ENCODE results near the gene PPP1R37.
A peak's percentile ranks its signal among the peaks of the same experiment; 100 is the strongest.

PPP1R37 gene, protein sequence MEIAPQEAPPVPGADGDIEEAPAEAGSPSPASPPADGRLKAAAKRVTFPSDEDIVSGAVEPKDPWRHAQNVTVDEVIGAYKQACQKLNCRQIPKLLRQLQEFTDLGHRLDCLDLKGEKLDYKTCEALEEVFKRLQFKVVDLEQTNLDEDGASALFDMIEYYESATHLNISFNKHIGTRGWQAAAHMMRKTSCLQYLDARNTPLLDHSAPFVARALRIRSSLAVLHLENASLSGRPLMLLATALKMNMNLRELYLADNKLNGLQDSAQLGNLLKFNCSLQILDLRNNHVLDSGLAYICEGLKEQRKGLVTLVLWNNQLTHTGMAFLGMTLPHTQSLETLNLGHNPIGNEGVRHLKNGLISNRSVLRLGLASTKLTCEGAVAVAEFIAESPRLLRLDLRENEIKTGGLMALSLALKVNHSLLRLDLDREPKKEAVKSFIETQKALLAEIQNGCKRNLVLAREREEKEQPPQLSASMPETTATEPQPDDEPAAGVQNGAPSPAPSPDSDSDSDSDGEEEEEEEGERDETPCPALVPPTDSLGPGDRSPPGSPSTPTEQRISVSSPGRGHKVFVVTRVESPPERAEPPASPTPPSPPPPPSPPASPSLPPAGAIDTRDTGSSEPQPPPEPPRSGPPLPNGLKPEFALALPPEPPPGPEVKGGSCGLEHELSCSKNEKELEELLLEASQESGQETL

DNA sequence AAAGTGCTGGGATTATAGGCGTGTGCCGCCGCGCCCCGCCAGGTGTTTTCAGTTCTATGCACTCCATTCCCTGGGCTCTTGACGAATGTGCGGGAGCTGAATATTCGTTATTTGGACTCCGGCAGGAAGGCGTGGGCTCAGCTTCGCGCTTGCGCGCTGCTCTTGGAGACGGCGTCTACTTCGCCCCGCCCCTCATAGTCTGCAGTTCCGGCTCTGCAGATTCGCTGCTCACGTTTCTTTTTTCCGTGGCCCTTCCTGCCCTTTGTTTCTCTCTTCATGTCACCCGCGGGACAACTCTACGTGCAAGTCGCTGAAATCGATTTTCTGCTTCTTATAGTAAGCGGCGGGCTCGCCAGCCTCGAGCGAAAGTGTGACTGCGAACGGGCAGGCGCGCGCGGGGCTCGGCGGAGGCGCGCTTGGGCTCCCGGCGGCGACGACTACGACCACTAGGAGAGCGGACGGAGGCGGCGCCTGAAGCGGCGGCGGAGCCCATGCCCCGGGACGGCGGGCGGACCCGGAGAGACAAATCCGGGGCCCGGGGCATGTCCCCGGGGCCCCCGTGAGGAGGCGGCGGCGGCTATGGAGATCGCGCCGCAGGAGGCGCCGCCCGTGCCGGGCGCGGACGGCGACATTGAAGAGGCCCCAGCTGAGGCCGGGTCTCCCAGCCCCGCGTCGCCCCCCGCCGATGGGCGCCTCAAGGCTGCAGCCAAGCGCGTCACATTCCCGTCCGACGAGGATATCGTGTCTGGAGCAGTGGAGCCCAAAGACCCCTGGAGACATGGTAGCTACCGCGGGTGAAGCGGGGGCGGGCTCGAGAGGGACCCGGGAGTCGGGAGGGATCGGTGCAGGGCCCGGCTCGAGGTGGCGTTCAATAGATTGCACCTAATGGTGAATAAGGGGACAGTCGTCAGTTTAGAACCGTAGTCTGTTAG lies at the start of gene PPP1R37:
TSS of gene PPP1R37 (plus strand) at position 433 of the 932 bp plus-strand sequence. CDS start at position 580, 147 bp downstream.
- DNase-seq, result peak; percentile 39 to 95 (median 86)

DNA sequence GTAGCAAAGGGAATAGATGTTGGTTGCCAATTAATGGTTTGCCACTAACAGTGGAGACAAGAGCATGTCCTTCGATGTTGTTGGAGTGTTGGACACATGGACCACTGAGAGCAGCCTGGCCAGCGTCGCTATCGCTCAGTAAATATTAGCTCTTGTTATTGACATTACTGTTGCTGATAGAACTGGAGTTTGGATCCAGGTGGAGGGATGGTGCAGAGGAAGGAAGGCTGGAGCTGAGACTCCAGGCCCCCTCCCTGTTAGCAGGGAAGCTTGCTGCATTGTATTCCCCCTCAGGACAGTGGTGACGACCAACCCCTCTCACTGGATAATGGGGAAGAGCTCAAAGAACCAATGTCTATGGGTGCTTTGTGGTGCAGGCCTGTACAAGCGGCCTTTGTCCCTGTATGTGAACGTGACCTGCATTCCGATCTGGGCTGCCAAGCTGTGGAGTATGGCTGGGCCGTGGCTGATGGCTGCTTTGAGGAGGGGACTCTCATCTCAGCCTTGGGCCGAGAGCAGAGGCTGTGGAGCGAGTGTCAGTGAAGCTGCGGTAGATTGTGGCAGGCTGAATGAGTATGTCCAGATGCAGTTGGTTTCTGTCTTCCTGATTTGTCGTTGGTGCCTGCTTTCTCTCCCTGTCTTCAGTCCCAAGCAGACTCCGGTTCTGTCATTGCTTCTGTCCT lies 47.2 kb upstream of the PPP1R37 start:
- peak in 55 of 56 donors; percentile 3 to 96 (median 81) for DNase-seq

DNA sequence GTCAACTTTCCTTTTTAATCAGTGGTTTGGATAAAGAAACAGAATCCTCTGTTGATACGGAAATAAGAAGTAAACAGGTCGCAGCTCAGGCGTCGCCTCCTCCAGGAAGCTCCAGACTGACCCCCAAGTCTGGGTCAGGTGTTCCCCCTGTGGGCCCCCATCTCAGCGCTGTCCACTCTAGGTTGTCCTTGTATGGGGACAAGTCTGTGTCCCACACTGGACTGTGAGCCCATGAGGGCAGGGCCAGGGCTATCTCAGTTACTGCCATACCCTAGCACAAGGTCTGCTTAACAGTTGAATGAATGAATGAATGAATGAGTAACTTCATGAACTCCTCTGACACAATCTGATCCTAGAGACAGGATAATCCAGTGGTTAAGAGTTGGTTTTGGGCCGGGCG lies 46.6 kb upstream of the PPP1R37 start:
- DNase-seq, result peak in 6 of 56 donors; percentile 8 to 48 (median 30)

DNA sequence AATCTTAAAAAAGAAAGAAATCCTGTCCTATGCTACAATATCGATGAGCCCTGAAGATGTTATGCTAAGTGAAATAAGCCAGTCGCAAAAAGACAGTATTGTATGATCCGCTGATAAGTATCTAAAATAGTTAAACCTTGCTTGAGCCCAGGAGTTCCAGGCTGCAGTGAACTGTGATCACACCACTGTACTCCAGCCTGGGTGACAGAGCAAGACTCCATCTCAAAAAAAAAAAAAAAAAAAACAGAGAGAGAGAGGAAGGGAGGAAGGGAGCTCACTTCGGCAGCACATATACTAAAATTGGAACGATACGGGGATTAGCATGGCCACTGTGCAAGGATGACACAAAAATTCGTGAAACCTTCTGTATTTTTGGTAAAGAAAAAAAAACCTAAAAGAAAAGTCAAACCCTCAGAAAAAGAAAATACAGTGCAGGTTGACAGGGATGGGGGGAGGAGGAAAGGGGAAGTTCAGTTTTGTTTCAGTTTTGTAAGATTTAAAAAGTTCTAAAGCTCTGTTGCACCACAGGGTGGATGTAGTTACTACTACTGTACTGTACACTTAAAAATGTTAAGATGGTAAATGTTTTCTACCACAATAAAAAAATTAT lies 45.7 kb upstream of the PPP1R37 start:
- DNase-seq, result no peak

DNA sequence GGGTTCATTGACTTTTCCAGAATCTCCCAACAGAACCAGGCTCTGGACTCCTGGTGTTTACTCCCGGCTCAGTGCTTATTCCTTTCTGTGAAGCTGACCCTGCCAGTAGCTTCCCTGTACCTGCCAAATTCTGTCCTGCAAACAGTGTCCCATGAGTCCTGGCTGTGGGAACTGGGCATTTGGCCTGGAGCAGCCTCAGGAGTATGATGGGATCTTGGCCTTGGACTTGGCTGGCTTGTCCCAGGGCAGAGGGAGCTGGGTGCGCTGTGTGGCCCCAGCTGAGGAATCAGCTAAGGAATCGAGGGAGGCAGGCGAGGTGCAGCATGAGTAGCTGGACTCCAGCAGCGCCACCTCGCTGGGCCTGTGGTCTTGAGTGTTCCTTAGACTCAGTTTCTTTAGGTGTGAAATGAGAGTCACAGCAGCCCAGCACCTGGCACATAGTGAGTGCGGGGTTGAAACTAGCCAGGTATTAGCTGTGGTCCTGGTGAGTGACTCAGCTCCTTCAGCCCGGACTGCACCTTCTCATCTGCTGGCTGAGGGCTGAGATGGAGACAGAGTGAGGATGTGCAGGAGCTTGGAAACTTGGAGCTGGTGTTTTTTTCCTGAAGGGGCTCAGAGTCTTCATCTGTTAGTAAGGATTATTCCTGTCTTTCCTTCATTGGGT lies 43.8 kb upstream of the PPP1R37 start:
- peak in 31 of 56 donors; percentile 2 to 62 (median 29) for DNase-seq

DNA sequence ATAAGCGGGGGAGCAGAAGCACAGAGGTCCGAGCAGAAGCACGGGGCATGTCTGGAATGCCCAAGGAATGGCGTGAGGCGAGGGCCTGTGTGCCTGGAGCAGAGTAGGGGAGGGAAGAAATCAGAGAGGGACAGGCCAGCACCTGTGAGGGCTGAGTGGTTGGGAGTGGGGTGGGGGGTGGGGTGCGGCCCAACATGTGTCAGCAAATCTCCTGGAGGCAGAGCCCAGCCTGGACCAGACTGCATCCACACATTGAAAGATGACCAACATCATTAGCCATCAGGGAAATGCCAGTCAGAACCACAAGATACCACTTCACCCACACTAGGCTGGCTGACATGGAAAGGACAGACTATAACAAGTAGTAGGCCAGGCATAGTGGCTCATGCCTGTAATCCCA lies 42.9 kb upstream of the PPP1R37 start:
- no peak for DNase-seq

DNA sequence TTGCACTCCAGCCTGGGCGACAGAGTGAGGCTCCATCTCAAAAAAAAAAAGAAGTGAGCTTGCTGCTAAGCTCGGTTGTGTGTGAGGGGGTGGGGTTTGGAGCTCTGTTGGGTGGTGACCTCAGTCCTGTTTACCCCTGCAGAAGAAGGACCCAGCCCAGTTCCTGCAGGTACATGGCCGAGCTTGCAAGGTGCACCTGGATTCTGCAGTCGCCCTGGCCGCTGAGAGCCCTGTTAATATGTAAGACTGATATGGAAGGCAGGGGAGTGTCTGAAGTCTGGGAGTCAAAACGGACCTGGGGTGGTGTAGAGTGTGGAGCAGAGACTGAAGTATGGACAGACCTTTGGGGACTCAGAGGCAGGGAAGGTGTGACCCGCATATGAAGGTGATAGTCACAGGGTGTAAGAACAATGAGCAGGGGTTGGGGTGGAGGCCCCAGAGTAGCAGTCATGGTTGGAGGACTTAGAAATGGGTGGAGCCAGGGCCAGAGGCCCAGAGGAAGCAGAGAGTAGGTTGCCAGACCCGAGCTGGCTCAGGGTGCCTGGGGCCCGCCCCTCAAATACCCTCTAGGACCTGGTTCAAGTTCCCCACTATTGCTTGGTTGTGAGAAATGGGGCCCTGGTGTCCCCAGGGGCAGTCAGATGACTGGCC lies 40.9 kb upstream of the PPP1R37 start:
- no peak for DNase-seq

DNA sequence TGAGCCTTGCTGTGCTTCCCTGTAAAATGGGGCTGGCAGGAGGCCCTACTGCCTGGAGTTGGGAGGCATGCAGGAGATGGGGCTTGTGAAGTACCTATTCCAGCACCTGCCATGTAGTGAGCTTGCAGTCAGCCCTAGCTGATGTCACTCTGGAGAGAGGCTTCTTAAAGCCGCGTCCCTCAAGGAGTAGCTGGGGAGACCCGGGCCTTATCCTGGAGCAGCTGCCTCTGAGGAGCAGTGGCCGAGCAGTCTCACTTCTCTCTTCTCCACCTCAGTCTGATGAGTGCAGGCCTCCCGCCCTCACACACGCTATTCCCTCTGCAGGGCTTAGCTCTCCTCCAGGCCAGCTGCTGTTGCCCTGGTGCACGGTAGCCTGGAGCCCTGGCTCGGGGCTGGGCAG lies 36.1 kb upstream of the PPP1R37 start:
- no peak for DNase-seq

DNA sequence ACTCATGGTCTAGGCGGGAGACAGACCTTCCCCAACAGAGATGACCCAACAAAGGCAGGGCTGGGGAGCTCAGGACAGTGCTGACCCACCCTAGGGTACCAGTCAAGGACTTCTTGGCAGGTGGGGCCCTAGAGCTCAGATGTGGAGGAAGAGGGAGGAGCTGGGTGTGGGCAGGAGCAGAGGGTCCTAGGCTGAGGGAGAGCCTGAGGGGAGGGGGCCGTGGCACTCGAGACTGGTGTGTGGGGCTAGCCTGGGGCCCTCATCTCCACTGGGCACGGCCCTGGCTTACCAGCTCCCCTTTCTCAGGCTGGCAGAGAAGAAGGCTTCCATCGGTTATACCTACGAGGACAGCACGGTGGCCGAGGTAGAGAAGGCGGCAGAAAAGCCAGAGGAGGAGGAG lies 35.5 kb upstream of the PPP1R37 start:
- DNase-seq, result no peak

DNA sequence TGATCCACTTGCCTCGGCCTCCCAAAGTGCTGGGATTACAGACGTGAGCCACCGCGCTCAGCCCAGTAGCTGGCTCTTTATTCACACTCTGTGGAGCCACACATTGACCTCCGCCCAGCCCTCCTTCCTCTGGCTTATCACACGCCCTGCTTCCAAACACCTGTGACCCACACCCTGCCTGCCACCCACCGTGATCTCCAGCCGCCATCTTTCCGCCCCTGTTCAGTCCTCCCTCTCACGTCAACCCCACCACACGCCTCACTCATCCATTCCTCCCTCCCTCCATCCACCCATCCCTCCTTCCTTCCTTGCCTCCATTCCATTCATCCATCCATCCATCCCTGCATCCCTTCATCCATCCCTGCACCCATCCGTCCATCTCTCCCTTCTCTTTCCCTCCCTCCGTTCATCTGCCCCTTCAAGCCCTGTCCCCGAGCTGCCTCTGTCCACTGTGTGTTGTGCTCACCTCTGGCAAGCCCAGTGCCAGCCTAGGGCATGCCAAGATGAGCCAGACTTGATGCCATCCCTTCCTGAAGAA lies 34.3 kb upstream of the PPP1R37 start:
- no peak for DNase-seq

DNA sequence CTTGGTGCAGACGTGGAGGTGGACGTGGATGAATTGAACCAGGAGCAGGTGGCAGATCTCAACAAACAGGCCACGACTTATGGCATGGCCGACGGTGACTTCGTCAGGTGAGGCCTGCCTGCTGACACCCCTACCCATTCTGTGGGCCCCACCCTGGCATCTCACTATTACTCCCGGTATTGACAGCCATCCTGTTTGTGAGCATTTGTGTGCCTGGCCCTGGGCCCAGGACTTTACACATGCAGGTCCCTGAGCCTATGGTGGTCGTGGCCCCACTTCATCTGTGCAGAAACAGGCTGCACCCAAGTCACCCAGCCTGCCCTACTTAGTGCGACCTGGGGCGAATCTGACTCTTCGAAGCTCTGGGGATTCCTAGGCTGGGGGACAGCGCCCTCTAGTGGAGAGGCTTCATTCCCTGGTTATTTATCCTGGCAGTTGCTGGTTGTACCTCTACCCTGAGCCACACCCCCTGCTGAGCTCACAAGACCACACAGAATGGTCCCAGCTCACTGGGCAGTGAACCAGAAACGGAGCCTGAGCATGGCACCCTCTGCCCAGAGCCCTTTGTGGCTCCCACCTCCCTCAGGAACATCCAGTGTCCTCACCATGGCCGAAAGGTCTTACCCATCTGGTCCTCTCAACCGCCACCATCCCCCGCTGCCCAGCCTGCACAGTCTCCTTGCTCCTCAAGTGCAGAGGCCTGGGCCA lies 33.6 kb upstream of the PPP1R37 start:
- DNase-seq, result peak in 51 of 56 donors; percentile 10 to 87 (median 58)

DNA sequence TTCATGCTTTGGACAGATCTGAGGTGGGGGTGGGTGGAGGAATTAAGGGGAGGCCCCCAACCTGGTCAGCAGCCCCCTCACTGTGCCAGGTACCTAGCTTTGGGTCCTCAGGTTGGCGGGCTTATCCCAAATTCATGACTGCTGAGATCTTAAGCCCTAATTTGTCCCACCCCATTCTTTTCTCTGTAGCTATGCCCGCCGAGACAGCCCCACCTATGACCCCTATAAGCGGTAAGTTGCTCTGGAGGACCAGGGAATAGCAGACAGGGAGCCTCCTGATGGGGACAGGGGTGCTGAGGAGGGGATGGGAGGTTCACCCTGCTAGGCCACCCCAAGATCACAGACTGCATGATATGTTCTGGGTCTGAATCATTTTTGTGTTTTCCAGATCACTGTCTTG lies 31.0 kb upstream of the PPP1R37 start:
- DNase-seq, result no peak

DNA sequence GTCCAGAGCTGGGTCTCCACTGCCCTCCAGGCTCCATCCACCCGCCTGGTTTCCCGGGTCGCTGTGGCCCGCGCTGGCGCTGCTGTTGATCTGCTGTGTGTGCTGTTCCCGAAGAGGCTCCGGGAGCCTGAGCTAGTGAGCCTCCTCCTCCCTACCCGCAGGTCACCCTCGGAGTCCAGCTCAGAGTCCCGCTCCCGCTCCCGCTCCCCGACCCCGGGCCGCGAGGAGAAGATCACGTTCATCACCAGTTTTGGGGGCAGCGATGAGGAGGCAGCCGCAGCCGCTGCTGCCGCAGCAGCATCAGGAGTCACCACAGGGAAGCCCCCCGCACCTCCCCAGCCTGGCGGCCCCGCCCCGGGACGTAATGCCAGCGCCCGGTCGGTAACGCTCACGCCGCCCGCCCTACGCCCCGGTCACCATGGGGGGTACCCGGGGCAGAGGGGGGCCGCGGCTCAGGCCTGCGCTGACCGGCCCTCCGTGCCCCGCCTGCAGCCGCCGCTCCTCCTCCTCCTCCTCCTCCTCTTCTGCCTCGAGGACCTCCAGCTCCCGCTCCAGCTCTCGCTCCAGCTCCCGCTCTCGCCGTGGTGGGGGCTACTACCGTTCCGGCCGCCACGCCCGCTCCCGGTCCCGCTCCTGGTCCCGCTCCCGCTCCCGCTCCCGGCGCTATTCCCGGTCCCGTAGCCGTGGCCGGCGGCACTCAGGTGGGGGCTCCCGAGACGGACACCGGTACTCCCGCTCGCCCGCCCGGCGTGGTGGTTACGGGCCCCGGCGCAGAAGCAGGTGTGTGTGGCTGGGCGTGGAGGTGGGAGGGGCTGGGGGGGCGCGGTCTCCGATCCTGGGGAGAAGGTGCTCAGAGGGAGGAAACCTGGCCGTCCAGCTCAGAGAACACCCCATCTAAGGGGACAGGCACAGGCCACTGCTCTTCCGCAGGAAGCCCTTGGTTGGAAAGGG lies 28.9 kb upstream of the PPP1R37 start:
- DNase-seq, result no peak

DNA sequence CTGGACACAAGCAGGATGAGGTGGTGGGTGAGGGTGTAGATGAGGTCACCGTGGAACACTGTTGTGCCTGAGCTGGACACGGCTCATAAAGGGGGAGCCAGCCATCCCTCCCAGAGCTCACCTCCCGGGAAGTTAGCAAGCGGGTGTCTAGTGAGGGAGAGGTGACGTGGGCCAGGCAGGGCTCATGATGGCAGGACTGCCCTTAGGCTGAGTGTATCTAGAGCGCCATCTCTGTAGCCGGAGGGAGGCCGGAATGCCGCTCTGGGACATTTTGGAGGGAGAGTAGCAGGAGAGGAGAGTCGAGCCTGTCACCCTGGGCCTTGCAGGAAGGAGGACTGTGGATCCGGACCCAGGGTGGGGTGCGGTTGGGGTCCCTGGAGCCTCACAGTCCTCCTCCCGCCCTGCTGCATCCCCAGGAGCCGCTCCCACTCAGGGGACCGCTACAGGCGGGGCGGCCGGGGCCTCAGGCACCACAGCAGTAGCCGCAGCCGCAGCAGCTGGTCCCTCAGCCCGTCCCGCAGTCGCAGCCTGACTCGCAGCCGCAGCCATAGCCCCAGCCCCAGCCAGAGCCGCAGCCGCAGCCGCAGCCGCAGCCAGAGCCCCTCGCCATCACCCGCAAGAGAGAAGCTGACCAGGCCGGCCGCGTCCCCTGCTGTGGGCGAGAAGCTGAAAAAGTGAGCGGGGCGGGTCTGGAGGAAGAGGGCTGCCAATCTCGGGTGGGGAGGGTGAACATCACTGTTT lies 25.9 kb upstream of the PPP1R37 start:
- DNase-seq, result no peak

DNA sequence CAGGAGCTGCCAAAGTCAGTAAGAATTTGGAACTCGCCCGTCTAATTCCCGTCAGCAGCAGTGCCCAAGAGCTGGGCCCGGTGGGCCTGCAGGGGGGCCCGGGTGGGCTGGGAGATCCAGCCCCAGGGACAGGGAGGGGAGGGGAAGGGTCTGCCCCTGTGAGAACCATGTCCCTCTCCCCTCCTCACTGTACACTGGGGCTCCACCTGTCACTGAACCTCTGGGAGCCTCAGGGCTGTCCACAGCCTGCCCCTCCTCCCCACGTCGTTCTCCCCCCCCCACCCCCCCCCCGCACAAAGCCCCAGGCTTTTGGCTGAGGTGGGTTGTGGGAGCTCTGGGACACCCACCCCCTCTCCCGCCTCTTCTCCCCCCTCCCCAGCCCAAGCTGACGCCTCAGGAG lies 24.9 kb upstream of the PPP1R37 start:
- DNase-seq, result no peak

DNA sequence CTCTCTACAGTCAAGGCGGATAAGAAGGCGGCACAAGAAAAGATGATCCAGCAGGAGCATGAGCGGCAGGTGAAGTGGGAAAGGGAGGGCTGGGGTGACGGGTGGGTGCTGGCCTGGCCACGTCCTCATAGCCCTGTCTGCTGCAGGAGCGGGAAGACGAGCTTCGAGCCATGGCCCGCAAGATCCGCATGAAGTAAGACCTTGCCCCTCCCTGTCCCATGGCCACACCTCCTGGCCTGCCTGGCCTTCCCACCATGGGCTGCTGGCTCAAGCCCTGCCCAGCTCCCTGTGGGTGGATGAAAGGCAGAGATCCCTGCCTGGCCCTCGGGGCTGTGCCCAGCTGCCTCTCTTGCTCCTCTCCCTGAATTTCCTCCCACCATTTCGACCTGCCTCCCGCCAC lies 23.9 kb upstream of the PPP1R37 start:
- no peak for DNase-seq

DNA sequence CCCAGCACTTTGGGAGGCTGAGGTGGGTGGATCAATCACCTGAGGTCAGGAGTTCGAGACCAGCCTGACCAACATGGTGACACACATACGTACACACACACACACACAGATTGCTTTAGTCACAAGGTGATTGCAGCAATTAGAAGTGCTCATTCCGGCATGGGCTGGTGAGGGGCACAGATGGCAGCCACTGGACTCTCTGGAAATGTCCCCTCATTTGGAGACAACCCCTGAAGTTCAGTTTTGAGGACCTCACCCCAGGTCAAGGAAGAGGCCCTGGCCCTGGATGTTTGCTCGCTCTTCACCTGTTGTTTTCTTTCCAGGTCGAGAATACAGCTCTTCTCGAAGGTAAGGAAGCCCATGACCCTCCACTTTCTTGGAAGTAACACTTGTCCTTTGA lies 22.8 kb upstream of the PPP1R37 start:
- DNase-seq, result no peak

Measured in nucleus accumbens (tissue), 56 donors.